Measurements from ENCODE around the gene MBD5.
A peak's percentile ranks its signal among the peaks of the same experiment; 100 is the strongest.
"Not testable (repeated sequence)": the region's sequence is repeated elsewhere in the genome, so short reads cannot be mapped to it uniquely, and the experiment has no call there.

MBD5 gene

GRCh38 chr2:148002420-148002819 lies 18.5 kb upstream of the MBD5 start:
- H3K27ac ChIP-seq (ENCODE audit: low read length); H3K36me3 ChIP-seq (ENCODE audit: control insufficient read depth in 2 of 2, insufficient read depth in 2 of 2, low read length in 2 of 2); H3K4me1 ChIP-seq (ENCODE audit: control insufficient read depth, insufficient read depth, low read length); H3K9me3 ChIP-seq (ENCODE audit: control insufficient read depth in 2 of 2, low read length in 2 of 2); H3K4me3 ChIP-seq (ENCODE audit: low read length in 2 of 2); H3K9ac ChIP-seq (ENCODE audit: low read length in 2 of 2); H3K27me3 ChIP-seq (ENCODE audit: control insufficient read depth in 1 of 2, insufficient read depth in 2 of 2, low read length in 2 of 2): not testable (repeated sequence)

GRCh38 chr2:148006249-148007007 lies 14.5 kb upstream of the MBD5 start:
- H3K4me1 ChIP-seq (ENCODE audit: control insufficient read depth, insufficient read depth, low read length), result no peaks in the 10 kb centered on the region
- no peak overlapping the region for H3K4me3 ChIP-seq (ENCODE audit: low read length in 2 of 2)
- no peak overlapping the region for H3K9ac ChIP-seq (ENCODE audit: low read length in 2 of 2)
- no peak overlapping the region for H3K27ac ChIP-seq (ENCODE audit: low read length)
- no peaks in the 10 kb centered on the region for H3K36me3 ChIP-seq (ENCODE audit: control insufficient read depth in 2 of 2, insufficient read depth in 2 of 2, low read length in 2 of 2)
- H3K27me3 ChIP-seq (ENCODE audit: control insufficient read depth in 1 of 2, insufficient read depth in 2 of 2, low read length in 2 of 2), result no peaks in the 10 kb centered on the region
- H3K9me3 ChIP-seq (ENCODE audit: control insufficient read depth in 2 of 2, low read length in 2 of 2), result no peaks in the 10 kb centered on the region

- Histone ChIP-seq H3K4me1 (ENCODE audit: control insufficient read depth, insufficient read depth, low read length) (no peaks in the 10 kb centered on the region), H3K36me3 (ENCODE audit: control insufficient read depth in 2 of 2, insufficient read depth in 2 of 2, low read length in 2 of 2) (no peaks in the 10 kb centered on the region), H3K9ac (ENCODE audit: low read length in 2 of 2) (no peak overlapping the region), H3K9me3 (ENCODE audit: control insufficient read depth in 2 of 2, low read length in 2 of 2) (no peaks in the 10 kb centered on the region), H3K4me3 (ENCODE audit: low read length in 2 of 2) (no peak overlapping the region), H3K27ac (ENCODE audit: low read length) (no peak overlapping the region), H3K27me3 (ENCODE audit: control insufficient read depth in 1 of 2, insufficient read depth in 2 of 2, low read length in 2 of 2) (no peaks in the 10 kb centered on the region)
Measured at GRCh38 chr2:148007219-148007900, 13.5 kb upstream of the MBD5 start.

- not testable (repeated sequence) for H3K27me3 ChIP-seq (ENCODE audit: control insufficient read depth in 1 of 2, insufficient read depth in 2 of 2, low read length in 2 of 2); H3K9ac ChIP-seq (ENCODE audit: low read length in 2 of 2); H3K9me3 ChIP-seq (ENCODE audit: control insufficient read depth in 2 of 2, low read length in 2 of 2); H3K36me3 ChIP-seq (ENCODE audit: control insufficient read depth in 2 of 2, insufficient read depth in 2 of 2, low read length in 2 of 2); H3K4me1 ChIP-seq (ENCODE audit: control insufficient read depth, insufficient read depth, low read length); H3K4me3 ChIP-seq (ENCODE audit: low read length in 2 of 2); H3K27ac ChIP-seq (ENCODE audit: low read length)
Measured at GRCh38 chr2:148008411-148008810, 12.5 kb upstream of the MBD5 start.

- no peaks in the 10 kb centered on the region for H3K9me3 ChIP-seq (ENCODE audit: control insufficient read depth in 2 of 2, low read length in 2 of 2)
- no peak overlapping the region for H3K27ac ChIP-seq (ENCODE audit: low read length)
Measured at GRCh38 chr2:148013876-148014275, 7.0 kb upstream of the MBD5 start.

GRCh38 chr2:148014616-148015015 lies 6.3 kb upstream of the MBD5 start:
- Histone ChIP-seq H3K9me3 (ENCODE audit: control insufficient read depth in 2 of 2, low read length in 2 of 2) (no peaks in the 10 kb centered on the region), H3K9ac (ENCODE audit: low read length in 2 of 2) (no peak overlapping the region), H3K27ac (ENCODE audit: low read length) (no peak overlapping the region), H3K4me3 (ENCODE audit: low read length in 2 of 2) (no peak overlapping the region), H3K4me1 (ENCODE audit: control insufficient read depth, insufficient read depth, low read length) (peaks cover 4% of the 10 kb centered on the region), H3K36me3 (ENCODE audit: control insufficient read depth in 2 of 2, insufficient read depth in 2 of 2, low read length in 2 of 2) (no peaks in the 10 kb centered on the region), H3K27me3 (ENCODE audit: control insufficient read depth in 1 of 2, insufficient read depth in 2 of 2, low read length in 2 of 2) (no peaks in the 10 kb centered on the region)

More at GRCh38 chr2:148013876-148014275, 7.0 kb upstream of the MBD5 start:
- Histone ChIP-seq H3K9ac (ENCODE audit: low read length in 2 of 2) (no peak overlapping the region), H3K27me3 (ENCODE audit: control insufficient read depth in 1 of 2, insufficient read depth in 2 of 2, low read length in 2 of 2) (no peaks in the 10 kb centered on the region), H3K4me1 (ENCODE audit: control insufficient read depth, insufficient read depth, low read length) (no peaks in the 10 kb centered on the region), H3K36me3 (ENCODE audit: control insufficient read depth in 2 of 2, insufficient read depth in 2 of 2, low read length in 2 of 2) (no peaks in the 10 kb centered on the region), H3K4me3 (ENCODE audit: low read length in 2 of 2) (no peak overlapping the region)

- H3K36me3 ChIP-seq (ENCODE audit: control insufficient read depth in 2 of 2, insufficient read depth in 2 of 2, low read length in 2 of 2), result no peaks in the 10 kb centered on the region
- peak within 1 kb of the TSS; percentile 91 for H3K27ac ChIP-seq (ENCODE audit: low read length)
- peak within 1 kb of the TSS; percentile 92 to 93 for H3K9ac ChIP-seq (ENCODE audit: low read length in 2 of 2)
- H3K9me3 ChIP-seq (ENCODE audit: control insufficient read depth in 2 of 2, low read length in 2 of 2), result no peaks in the 10 kb centered on the region
- peak within 1 kb of the TSS; percentile 95 to 100 for H3K4me3 ChIP-seq (ENCODE audit: low read length in 2 of 2)
- H3K27me3 ChIP-seq (ENCODE audit: control insufficient read depth in 1 of 2, insufficient read depth in 2 of 2, low read length in 2 of 2), result no peaks in the 10 kb centered on the region
- peaks cover 4% of the 10 kb centered on the region for H3K4me1 ChIP-seq (ENCODE audit: control insufficient read depth, insufficient read depth, low read length)
Measured at GRCh38 chr2:148020111-148021058, 506 bp upstream of the MBD5 start, which contains the start of gene ORC4. ORC4 (minus strand) TSS chr2:148020737; CDS start chr2:147975958, 44,779 bp downstream.

GRCh38 chr2:148021886-148022285 lies 995 bp downstream of the MBD5 start:
- Histone ChIP-seq H3K4me3 (ENCODE audit: low read length in 2 of 2) (peak overlapping the region; percentile 92 to 100), H3K36me3 (ENCODE audit: control insufficient read depth in 2 of 2, insufficient read depth in 2 of 2, low read length in 2 of 2) (no peaks in the 10 kb centered on the region), H3K4me1 (ENCODE audit: control insufficient read depth, insufficient read depth, low read length) (peaks cover 4% of the 10 kb centered on the region), H3K9ac (ENCODE audit: low read length in 2 of 2) (peak overlapping the region; percentile 92 to 93), H3K27ac (ENCODE audit: low read length) (peak overlapping the region; percentile 91), H3K9me3 (ENCODE audit: control insufficient read depth in 2 of 2, low read length in 2 of 2) (no peaks in the 10 kb centered on the region), H3K27me3 (ENCODE audit: control insufficient read depth in 1 of 2, insufficient read depth in 2 of 2, low read length in 2 of 2) (no peaks in the 10 kb centered on the region)

- H3K4me1 ChIP-seq (ENCODE audit: control insufficient read depth, insufficient read depth, low read length), result peaks cover 4% of the 10 kb centered on the region
- peak overlapping the region; percentile 92 to 100 for H3K4me3 ChIP-seq (ENCODE audit: low read length in 2 of 2)
- no peaks in the 10 kb centered on the region for H3K27me3 ChIP-seq (ENCODE audit: control insufficient read depth in 1 of 2, insufficient read depth in 2 of 2, low read length in 2 of 2)
- no peaks in the 10 kb centered on the region for H3K36me3 ChIP-seq (ENCODE audit: control insufficient read depth in 2 of 2, insufficient read depth in 2 of 2, low read length in 2 of 2)
- no peaks in the 10 kb centered on the region for H3K9me3 ChIP-seq (ENCODE audit: control insufficient read depth in 2 of 2, low read length in 2 of 2)
- H3K27ac ChIP-seq (ENCODE audit: low read length), result peak overlapping the region; percentile 91
- peak overlapping the region in 1 of 2 donors; percentile 93 for H3K9ac ChIP-seq (ENCODE audit: low read length in 2 of 2)
Measured at GRCh38 chr2:148022351-148022750, 1.5 kb downstream of the MBD5 start.

GRCh38 chr2:148022882-148023281 lies 2.0 kb downstream of the MBD5 start:
- no peaks in the 10 kb centered on the region for H3K9me3 ChIP-seq (ENCODE audit: control insufficient read depth in 2 of 2, low read length in 2 of 2)
- peak overlapping the region in 1 of 2 donors; percentile 92 for H3K4me3 ChIP-seq (ENCODE audit: low read length in 2 of 2)
- no peaks in the 10 kb centered on the region for H3K36me3 ChIP-seq (ENCODE audit: control insufficient read depth in 2 of 2, insufficient read depth in 2 of 2, low read length in 2 of 2)
- H3K27ac ChIP-seq (ENCODE audit: low read length), result no peak overlapping the region
- no peaks in the 10 kb centered on the region for H3K27me3 ChIP-seq (ENCODE audit: control insufficient read depth in 1 of 2, insufficient read depth in 2 of 2, low read length in 2 of 2)
- H3K4me1 ChIP-seq (ENCODE audit: control insufficient read depth, insufficient read depth, low read length), result peaks cover 4% of the 10 kb centered on the region
- H3K9ac ChIP-seq (ENCODE audit: low read length in 2 of 2), result peak overlapping the region in 1 of 2 donors; percentile 93
